ENCODE results near the gene HSD3B7. TPM values are rescaled to one million over a fixed set of nuclear protein-coding genes. Genes with fewer than 3 reads are reported as not detected.

Gene HSD3B7
- total and polyA plus RNA-seq, 10 of the 15 experiments (the other 5 are each of a cell fraction or from before 2014, with no cell fraction given): 0.18 to 1.8 (median 0.48) TPM; not detected in 1

DNA sequence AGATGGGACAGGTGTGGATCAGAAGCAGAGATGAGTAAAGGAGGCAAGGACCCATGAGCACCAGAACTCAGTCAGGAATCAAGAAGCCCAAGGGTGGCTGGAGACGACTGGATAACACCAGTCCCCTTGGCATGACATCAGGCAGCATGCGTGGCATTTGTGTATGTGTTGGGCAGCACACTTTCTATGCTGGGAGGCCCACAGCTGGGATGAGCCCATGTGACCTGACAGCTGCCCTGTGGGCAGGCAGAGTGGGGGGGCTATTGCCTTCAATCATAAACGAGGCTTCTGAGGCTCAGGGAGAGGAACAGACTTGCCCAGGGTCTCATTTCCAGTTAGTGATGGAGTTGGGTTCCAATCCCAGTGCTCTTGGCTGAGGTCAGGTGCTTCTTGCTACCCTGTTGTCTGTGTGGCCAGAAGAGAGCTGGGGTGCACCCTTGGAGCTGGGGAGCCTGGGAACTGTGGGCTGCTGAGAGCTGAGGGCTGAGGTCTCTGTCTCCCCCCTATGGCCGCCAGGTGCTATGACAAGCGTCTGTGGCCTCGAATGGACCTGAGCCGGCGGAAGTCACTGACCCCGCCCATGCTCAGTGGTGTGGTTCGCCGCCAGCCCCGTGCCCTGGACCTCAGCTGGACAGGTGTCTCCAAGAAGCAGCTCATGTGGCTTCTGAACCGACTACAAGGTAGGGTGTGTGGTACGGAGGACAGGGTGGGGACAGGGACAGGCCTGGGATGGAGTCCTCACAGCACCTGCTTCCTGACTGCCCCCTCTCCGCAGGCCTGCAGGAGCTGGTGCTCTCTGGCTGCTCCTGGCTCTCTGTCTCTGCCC is 43.2 kb upstream of the HSD3B7 start (continued):
- TF ChIP-seq, protein P1, sequence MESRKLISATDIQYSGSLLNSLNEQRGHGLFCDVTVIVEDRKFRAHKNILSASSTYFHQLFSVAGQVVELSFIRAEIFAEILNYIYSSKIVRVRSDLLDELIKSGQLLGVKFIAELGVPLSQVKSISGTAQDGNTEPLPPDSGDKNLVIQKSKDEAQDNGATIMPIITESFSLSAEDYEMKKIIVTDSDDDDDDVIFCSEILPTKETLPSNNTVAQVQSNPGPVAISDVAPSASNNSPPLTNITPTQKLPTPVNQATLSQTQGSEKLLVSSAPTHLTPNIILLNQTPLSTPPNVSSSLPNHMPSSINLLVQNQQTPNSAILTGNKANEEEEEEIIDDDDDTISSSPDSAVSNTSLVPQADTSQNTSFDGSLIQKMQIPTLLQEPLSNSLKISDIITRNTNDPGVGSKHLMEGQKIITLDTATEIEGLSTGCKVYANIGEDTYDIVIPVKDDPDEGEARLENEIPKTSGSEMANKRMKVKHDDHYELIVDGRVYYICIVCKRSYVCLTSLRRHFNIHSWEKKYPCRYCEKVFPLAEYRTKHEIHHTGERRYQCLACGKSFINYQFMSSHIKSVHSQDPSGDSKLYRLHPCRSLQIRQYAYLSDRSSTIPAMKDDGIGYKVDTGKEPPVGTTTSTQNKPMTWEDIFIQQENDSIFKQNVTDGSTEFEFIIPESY (IDR thresholded peaks at IDR 0.05): no peak
- TF ChIP-seq, protein P2, sequence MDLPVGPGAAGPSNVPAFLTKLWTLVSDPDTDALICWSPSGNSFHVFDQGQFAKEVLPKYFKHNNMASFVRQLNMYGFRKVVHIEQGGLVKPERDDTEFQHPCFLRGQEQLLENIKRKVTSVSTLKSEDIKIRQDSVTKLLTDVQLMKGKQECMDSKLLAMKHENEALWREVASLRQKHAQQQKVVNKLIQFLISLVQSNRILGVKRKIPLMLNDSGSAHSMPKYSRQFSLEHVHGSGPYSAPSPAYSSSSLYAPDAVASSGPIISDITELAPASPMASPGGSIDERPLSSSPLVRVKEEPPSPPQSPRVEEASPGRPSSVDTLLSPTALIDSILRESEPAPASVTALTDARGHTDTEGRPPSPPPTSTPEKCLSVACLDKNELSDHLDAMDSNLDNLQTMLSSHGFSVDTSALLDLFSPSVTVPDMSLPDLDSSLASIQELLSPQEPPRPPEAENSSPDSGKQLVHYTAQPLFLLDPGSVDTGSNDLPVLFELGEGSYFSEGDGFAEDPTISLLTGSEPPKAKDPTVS (IDR thresholded peaks at IDR 0.05; ENCODE audit: low read depth, low read length): no peak
- no peak for TF ChIP-seq IKZF2 (IDR thresholded peaks at IDR 0.05)
- TF ChIP-seq ZNF207 (IDR thresholded peaks at IDR 0.05; ENCODE audit: borderline replicate concordance): 0 out of 2 replicates have a peak, but pooled peaks have one; percentile 21
- TF ChIP-seq PAX5 (IDR thresholded peaks at IDR 0.05; ENCODE audit: borderline replicate concordance, low read depth, low read length): peak; percentile 47; the same call in 1 of the 2 replicates
- no peak for TF ChIP-seq ZNF217 (IDR thresholded peaks at IDR 0.05)
- no peak for TF ChIP-seq PML (IDR thresholded peaks at IDR 0.05; ENCODE audit: low read length)
- no peak; the same call in 1 of the 2 replicates for TF ChIP-seq SMARCA5 (IDR thresholded peaks at IDR 0.05)
- TF ChIP-seq KDM1A (IDR thresholded peaks at IDR 0.05; ENCODE audit: borderline replicate concordance): no peak
- peak; percentile 67 for TF ChIP-seq RAD21 (IDR thresholded peaks at IDR 0.05; ENCODE audit: insufficient read depth, low read depth, low read length)
- no peak for TF ChIP-seq ZBED1 (IDR thresholded peaks at IDR 0.05; ENCODE audit: borderline replicate concordance)
- TF ChIP-seq, protein P3, sequence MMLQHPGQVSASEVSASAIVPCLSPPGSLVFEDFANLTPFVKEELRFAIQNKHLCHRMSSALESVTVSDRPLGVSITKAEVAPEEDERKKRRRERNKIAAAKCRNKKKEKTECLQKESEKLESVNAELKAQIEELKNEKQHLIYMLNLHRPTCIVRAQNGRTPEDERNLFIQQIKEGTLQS (IDR thresholded peaks at IDR 0.05; ENCODE audit: borderline replicate concordance, extremely low read depth, low read depth, low read length): no peak
- no peak for TF ChIP-seq BRCA1 (IDR thresholded peaks at IDR 0.05; ENCODE audit: low read depth, low read length)
- TF ChIP-seq POLR2A (IDR thresholded peaks at IDR 0.05; ENCODE audit: low read depth, low read length): no peak
- TF ChIP-seq, protein P4, sequence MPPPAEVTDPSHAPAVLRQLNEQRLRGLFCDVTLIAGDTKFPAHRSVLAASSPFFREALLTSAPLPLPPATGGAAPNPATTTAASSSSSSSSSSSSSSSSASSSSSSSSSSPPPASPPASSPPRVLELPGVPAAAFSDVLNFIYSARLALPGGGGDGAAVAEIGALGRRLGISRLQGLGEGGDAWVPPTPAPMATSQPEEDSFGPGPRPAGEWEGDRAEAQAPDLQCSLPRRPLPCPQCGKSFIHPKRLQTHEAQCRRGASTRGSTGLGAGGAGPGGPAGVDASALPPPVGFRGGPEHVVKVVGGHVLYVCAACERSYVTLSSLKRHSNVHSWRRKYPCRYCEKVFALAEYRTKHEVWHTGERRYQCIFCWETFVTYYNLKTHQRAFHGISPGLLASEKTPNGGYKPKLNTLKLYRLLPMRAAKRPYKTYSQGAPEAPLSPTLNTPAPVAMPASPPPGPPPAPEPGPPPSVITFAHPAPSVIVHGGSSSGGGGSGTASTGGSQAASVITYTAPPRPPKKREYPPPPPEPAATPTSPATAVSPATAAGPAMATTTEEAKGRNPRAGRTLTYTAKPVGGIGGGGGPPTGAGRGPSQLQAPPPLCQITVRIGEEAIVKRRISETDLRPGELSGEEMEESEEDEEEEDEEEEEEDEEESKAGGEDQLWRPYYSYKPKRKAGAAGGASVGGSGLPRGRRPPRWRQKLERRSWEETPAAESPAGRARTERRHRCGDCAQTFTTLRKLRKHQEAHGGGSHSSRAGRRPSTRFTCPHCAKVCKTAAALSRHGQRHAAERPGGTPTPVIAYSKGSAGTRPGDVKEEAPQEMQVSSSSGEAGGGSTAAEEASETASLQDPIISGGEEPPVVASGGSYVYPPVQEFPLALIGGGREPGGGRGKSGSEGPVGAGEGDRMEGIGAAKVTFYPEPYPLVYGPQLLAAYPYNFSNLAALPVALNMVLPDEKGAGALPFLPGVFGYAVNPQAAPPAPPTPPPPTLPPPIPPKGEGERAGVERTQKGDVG (CRISPR knock-in tag; IDR thresholded peaks at IDR 0.05): no peak
- no peak for TF ChIP-seq NFYA (IDR thresholded peaks at IDR 0.05; ENCODE audit: borderline replicate concordance, low read depth, low read length)
- no peak for TF ChIP-seq RCOR1 (conservative IDR thresholded peaks at IDR 0.05; ENCODE audit: low read depth, low read length)
- TF ChIP-seq CBX5 (IDR thresholded peaks at IDR 0.05; ENCODE audit: low read depth): no peak
- TF ChIP-seq, protein P5, sequence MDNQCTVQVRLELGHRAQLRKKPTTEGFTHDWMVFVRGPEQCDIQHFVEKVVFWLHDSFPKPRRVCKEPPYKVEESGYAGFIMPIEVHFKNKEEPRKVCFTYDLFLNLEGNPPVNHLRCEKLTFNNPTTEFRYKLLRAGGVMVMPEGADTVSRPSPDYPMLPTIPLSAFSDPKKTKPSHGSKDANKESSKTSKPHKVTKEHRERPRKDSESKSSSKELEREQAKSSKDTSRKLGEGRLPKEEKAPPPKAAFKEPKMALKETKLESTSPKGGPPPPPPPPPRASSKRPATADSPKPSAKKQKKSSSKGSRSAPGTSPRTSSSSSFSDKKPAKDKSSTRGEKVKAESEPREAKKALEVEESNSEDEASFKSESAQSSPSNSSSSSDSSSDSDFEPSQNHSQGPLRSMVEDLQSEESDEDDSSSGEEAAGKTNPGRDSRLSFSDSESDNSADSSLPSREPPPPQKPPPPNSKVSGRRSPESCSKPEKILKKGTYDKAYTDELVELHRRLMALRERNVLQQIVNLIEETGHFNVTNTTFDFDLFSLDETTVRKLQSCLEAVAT (IDR thresholded peaks at IDR 0.05): no peak
